Neural cell (in vitro differentiated cells): Measurements from ENCODE around the gene TAAR1. TPM values are rescaled to one million over a fixed set of nuclear protein-coding genes. Genes with fewer than 3 reads are reported as not detected.

ENCODE experiments used
- H2AFZ ChIP-seq: fragments of 200-600, 300-800 bp; sonication (generic), shearing (Covaris generic); 2 replicates; pipeline ENCODE4 v1.6.0; 2014; ENCODE audit warnings: low read depth, mild to moderate bottlenecking, antibody characterized with exemption, low read length, moderate library complexity
- H3F3A ChIP-seq: fragments of 200-600 bp; shearing (Covaris generic); 2 replicates; pipeline ENCODE4 v1.6.1; 2016; ENCODE audit warnings: mild to moderate bottlenecking, moderate library complexity, mixed read lengths, antibody characterized with exemption, low read length; ENCODE audit not compliant: insufficient read depth, poor library complexity, severe bottlenecking
- H3K27ac ChIP-seq: fragments of 200-600, 300-800 bp; sonication (generic), shearing (Covaris generic); 2 replicates; pipeline ENCODE4 v1.5.1; 2014; ENCODE audit warnings: mild to moderate bottlenecking, low read length, moderate library complexity
- H3K27me3 ChIP-seq: fragments of 300-800, 200-600 bp; sonication (generic), shearing (Covaris generic); 2 replicates; pipeline ENCODE4 v1.6.0; 2014; ENCODE audit warnings: mild to moderate bottlenecking, low read depth, low read length, moderate library complexity; ENCODE audit not compliant: insufficient read depth
- H3K36me3 ChIP-seq: fragments of 300-800, 200-600 bp; sonication (generic), shearing (Covaris generic); 2 replicates; pipeline ENCODE4 v1.5.1; 2014; ENCODE audit warnings: mild to moderate bottlenecking, antibody characterized with exemption, low read length, moderate library complexity; ENCODE audit not compliant: insufficient read depth
- H3K4me2 ChIP-seq: fragments of 300-800, 200-600 bp; sonication (generic), shearing (Covaris generic); 2 replicates; pipeline ENCODE4 v1.6.0; 2014; ENCODE audit warnings: mild to moderate bottlenecking, low read length
- H3K4me3 ChIP-seq: fragments of 300-800, 200-600 bp; sonication (generic), shearing (Covaris generic); 2 replicates; pipeline ENCODE4 v1.5.1; 2014; ENCODE audit warnings: mild to moderate bottlenecking, low read length, moderate library complexity
- H3K79me2 ChIP-seq: fragments of 200-600 bp; shearing (Covaris generic); replicated peaks from 2 replicates; pipeline ENCODE4 v1.6.0; 2014; ENCODE audit warnings: mild to moderate bottlenecking, low read length, moderate library complexity; ENCODE audit not compliant: insufficient read depth
- H3K9ac ChIP-seq: fragments of 300-800, 200-600 bp; sonication (generic), shearing (Covaris generic); 2 replicates; pipeline ENCODE4 v1.6.1; 2016; ENCODE audit warnings: mild to moderate bottlenecking, low read length, mixed read lengths
- H3K9me2 ChIP-seq: fragments of 200-600 bp; shearing (Covaris generic); 2 replicates; pipeline ENCODE4 v1.6.1; 2016; ENCODE audit warnings: mild to moderate bottlenecking, low read length, mixed read lengths; ENCODE audit not compliant: insufficient read depth
- H3K9me3 ChIP-seq: fragments of 200-600, 300-800 bp; sonication (generic), shearing (Covaris generic); 2 replicates; pipeline ENCODE4 v1.6.1; 2016; ENCODE audit warnings: mild to moderate bottlenecking, mixed run types, low read length, moderate library complexity, mixed read lengths
- H4K20me1 ChIP-seq: fragments of 200-600 bp; shearing (Covaris generic); 2 replicates; pipeline ENCODE4 v1.6.1; 2016; ENCODE audit warnings: mild to moderate bottlenecking, mixed run types; ENCODE audit not compliant: insufficient read depth
- EP300 ChIP-seq: fragments of 450-650 bp; conservative IDR thresholded peaks from 2 replicates; pipeline ENCODE4 v1.6.1; 2014; ENCODE audit warnings: antibody characterized with exemption, mild to moderate bottlenecking, moderate library complexity; ENCODE audit not compliant: poor library complexity, severe bottlenecking
- EZH2 ChIP-seq: fragments of 200-600, 300-800 bp; shearing (Covaris generic), sonication (generic); IDR thresholded peaks from 2 replicates; pipeline ENCODE4 v1.6.1; 2014; ENCODE audit warnings: antibody characterized with exemption, low read length, borderline replicate concordance, mild to moderate bottlenecking; ENCODE audit not compliant: insufficient read depth, poor library complexity, severe bottlenecking
- MXI1 ChIP-seq: fragments of 450-650 bp; conservative IDR thresholded peaks from 2 replicates; pipeline ENCODE4 v1.6.1; 2014; ENCODE audit warnings: antibody characterized with exemption, mild to moderate bottlenecking; ENCODE audit not compliant: poor library complexity, severe bottlenecking
- POLR2AphosphoS5 ChIP-seq: IDR thresholded peaks from 2 replicates; pipeline ENCODE4 v1.6.1; 2012
- RAD21 ChIP-seq: fragments of 450-650 bp; conservative IDR thresholded peaks from 2 replicates; pipeline ENCODE4 v1.6.1; 2014; ENCODE audit warnings: antibody characterized with exemption, mild to moderate bottlenecking, moderate library complexity
- SMC3 ChIP-seq: fragments of 450-650 bp; conservative IDR thresholded peaks from 2 replicates; pipeline ENCODE4 v1.6.1; 2014; ENCODE audit warnings: antibody characterized with exemption, mild to moderate bottlenecking, moderate library complexity; ENCODE audit not compliant: poor library complexity
- TAF1 ChIP-seq: IDR thresholded peaks from 2 replicates; pipeline ENCODE4 v1.6.1; 2012; ENCODE audit warnings: low read depth
- polyA minus RNA-seq: library from RNA; depleted of rRNA, polyadenylated mRNA; stranded (reverse); fragments of >200 nt; gene quantifications from 2 replicates; pipeline ENCODE4 v1.2.3, GENCODE V29; 2014
- polyA plus RNA-seq: library from polyadenylated mRNA; depleted of rRNA; stranded (reverse); fragments of >200 nt; gene quantifications from 2 replicates; pipeline ENCODE4 v1.2.3, GENCODE V29; 2014
- TF ChIP-seq, protein P1 (sequence below): IDR thresholded peaks from 2 replicates; pipeline ENCODE4 v1.6.1; 2012; ENCODE audit warnings: borderline replicate concordance
- TF ChIP-seq, protein P2 (sequence below): fragments of 450-650 bp; IDR thresholded peaks from 2 replicates; pipeline ENCODE4 v1.5.1; 2014; ENCODE audit warnings: antibody characterized with exemption, mild to moderate bottlenecking, moderate library complexity; ENCODE audit not compliant: poor library complexity, severe bottlenecking

TAAR1 gene, protein sequence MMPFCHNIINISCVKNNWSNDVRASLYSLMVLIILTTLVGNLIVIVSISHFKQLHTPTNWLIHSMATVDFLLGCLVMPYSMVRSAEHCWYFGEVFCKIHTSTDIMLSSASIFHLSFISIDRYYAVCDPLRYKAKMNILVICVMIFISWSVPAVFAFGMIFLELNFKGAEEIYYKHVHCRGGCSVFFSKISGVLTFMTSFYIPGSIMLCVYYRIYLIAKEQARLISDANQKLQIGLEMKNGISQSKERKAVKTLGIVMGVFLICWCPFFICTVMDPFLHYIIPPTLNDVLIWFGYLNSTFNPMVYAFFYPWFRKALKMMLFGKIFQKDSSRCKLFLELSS
- not detected in 2 replicates for polyA plus RNA-seq
- polyA minus RNA-seq = not detected in 2 replicates

DNA sequence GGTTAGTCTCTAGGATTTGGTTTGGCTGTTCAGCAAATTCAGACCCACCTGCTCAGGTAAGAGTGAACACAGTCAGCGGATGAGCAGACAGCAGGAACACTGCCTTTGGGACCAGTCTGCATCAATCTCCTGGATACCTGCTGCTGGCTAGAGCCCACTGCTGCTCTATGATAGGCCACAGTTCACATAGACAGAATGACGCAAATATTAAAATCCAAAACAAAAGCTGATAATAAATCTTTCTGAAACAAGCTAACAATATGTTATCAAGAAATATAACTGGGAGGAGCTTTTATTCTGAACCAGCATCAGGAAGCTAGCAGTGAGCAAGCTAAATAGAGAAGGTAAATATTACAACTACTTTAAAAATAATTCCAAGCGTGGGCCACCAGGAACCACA lies at the start of gene TAAR1:
Gene TAAR1, minus strand, starts transcription at position 101 of the 400 bp plus-strand sequence. CDS start 13,179 bp downstream, outside the sequence.
- Histone ChIP-seq H3K9ac (no peak within 1 kb of the TSS), H3K27me3 (no peaks in the 10 kb centered on the region), H3K4me2 (no peak within 1 kb of the TSS), H3K4me3 (no peak within 1 kb of the TSS), H3K79me2 (no peaks in the 10 kb centered on the region), H2AFZ (no peak within 1 kb of the TSS), H3K27ac (no peak within 1 kb of the TSS), H3K9me2 (no peaks in the 10 kb centered on the region), H3F3A (no peaks in the 10 kb centered on the region), H4K20me1 (no peaks in the 10 kb centered on the region), H3K9me3 (no peaks in the 10 kb centered on the region), H3K36me3 (no peaks in the 10 kb centered on the region)
- no peak for TF ChIP-seq EP300
- TF ChIP-seq TAF1 = no peak
- no peak for TF ChIP-seq SMC3
- TF ChIP-seq, protein P1, sequence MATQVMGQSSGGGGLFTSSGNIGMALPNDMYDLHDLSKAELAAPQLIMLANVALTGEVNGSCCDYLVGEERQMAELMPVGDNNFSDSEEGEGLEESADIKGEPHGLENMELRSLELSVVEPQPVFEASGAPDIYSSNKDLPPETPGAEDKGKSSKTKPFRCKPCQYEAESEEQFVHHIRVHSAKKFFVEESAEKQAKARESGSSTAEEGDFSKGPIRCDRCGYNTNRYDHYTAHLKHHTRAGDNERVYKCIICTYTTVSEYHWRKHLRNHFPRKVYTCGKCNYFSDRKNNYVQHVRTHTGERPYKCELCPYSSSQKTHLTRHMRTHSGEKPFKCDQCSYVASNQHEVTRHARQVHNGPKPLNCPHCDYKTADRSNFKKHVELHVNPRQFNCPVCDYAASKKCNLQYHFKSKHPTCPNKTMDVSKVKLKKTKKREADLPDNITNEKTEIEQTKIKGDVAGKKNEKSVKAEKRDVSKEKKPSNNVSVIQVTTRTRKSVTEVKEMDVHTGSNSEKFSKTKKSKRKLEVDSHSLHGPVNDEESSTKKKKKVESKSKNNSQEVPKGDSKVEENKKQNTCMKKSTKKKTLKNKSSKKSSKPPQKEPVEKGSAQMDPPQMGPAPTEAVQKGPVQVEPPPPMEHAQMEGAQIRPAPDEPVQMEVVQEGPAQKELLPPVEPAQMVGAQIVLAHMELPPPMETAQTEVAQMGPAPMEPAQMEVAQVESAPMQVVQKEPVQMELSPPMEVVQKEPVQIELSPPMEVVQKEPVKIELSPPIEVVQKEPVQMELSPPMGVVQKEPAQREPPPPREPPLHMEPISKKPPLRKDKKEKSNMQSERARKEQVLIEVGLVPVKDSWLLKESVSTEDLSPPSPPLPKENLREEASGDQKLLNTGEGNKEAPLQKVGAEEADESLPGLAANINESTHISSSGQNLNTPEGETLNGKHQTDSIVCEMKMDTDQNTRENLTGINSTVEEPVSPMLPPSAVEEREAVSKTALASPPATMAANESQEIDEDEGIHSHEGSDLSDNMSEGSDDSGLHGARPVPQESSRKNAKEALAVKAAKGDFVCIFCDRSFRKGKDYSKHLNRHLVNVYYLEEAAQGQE = no peak
- no peak for TF ChIP-seq POLR2AphosphoS5
- no peak for TF ChIP-seq EZH2
- TF ChIP-seq RAD21 = no peak
- TF ChIP-seq MXI1 = no peak
- TF ChIP-seq, protein P2, sequence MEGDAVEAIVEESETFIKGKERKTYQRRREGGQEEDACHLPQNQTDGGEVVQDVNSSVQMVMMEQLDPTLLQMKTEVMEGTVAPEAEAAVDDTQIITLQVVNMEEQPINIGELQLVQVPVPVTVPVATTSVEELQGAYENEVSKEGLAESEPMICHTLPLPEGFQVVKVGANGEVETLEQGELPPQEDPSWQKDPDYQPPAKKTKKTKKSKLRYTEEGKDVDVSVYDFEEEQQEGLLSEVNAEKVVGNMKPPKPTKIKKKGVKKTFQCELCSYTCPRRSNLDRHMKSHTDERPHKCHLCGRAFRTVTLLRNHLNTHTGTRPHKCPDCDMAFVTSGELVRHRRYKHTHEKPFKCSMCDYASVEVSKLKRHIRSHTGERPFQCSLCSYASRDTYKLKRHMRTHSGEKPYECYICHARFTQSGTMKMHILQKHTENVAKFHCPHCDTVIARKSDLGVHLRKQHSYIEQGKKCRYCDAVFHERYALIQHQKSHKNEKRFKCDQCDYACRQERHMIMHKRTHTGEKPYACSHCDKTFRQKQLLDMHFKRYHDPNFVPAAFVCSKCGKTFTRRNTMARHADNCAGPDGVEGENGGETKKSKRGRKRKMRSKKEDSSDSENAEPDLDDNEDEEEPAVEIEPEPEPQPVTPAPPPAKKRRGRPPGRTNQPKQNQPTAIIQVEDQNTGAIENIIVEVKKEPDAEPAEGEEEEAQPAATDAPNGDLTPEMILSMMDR = no peak

DNA sequence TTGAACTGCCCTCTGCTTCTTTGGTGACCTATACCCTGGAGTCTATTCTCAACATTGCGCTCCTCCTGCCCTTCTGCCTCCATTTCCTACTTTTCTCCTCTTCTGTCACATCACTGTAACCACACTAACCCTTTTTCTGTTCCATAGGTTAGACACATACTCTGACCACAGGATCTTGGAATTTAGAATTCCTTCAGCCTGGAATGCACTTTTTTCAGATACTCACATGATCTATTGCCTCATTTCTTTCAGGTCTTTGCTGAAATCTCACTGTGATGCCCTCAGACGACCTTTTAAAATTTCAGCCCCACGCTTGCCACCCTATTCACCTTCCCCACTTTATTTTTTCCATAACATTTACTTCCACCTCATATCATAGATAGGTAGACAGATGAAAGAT lies 49.8 kb upstream of the TAAR1 start:
- Histone ChIP-seq H3K4me3 (no peak overlapping the region), H2AFZ (no peak overlapping the region), H3K27ac (no peak overlapping the region), H3F3A (no peaks in the 10 kb centered on the region), H3K9me3 (no peaks in the 10 kb centered on the region), H3K9ac (no peak overlapping the region), H3K79me2 (no peaks in the 10 kb centered on the region), H3K4me2 (no peak overlapping the region), H3K27me3 (no peaks in the 10 kb centered on the region), H4K20me1 (no peaks in the 10 kb centered on the region), H3K36me3 (no peaks in the 10 kb centered on the region), H3K9me2 (no peaks in the 10 kb centered on the region)
- TF ChIP-seq RAD21 (no peak), EP300 (no peak), MXI1 (no peak)
- TF ChIP-seq, protein P2 = no peak
